DMS114 treated with DMSO at 0.1 percent for 48 hours (cell line): ENCODE measurements around the gene SH3RF2.

Experiments
- DNase-seq: peaks from one replicate; lab custom pipeline; 2025; ENCODE audit not compliant: unreplicated experiment; lab: John Stamatoyannopoulos, UW

Gene SH3RF2

DNA sequence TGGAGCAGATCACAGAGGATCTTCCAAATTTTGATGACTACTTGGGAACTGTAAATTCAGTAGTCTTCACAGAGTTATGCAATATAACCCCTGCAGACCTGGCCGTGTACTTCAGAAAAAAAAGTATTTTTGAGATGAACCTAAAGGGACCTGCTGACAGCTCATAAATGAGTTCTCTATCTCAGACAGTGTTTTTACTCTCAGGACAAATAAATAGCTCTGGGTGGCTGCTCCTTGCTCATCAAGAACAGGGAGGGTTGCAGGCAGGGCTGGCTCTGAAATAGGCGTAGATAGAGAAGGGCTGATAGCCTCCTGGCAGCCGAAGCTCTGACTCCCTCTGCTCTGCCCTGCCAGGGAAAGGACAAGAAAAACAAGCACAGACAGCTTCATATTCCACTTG is 104.1 kb downstream of the SH3RF2 start:
- DNase-seq: no peak

DNA sequence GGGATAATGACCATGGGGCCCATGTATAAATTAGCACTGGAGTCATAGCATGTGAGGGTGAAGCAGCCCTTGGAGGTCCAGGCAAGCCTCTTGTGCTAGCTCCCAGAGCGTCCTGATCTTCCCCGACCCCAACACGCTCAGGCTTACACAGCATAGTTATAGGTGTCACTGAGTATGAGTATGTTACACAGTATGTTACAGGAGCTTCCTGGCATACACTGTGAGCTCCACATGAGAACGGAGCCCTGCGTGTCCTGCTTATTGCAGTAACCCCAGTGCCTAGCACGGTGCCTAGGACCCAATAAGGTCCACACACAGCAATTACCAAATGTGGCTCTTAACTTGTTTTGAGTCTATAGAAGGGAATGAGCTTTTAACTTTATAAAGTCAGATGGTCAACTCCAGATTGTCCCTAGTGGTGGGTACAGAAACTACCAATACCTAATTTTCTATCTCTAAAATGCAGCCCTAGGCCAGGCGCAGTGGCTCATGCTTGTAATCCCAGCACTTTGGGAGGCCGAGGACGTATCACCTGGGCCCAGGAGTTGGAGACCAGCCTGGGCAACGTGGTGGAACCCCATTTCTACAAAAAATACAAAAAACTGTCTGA is 104.9 kb downstream of the SH3RF2 start:
- peak; percentile 11 for DNase-seq

DNA sequence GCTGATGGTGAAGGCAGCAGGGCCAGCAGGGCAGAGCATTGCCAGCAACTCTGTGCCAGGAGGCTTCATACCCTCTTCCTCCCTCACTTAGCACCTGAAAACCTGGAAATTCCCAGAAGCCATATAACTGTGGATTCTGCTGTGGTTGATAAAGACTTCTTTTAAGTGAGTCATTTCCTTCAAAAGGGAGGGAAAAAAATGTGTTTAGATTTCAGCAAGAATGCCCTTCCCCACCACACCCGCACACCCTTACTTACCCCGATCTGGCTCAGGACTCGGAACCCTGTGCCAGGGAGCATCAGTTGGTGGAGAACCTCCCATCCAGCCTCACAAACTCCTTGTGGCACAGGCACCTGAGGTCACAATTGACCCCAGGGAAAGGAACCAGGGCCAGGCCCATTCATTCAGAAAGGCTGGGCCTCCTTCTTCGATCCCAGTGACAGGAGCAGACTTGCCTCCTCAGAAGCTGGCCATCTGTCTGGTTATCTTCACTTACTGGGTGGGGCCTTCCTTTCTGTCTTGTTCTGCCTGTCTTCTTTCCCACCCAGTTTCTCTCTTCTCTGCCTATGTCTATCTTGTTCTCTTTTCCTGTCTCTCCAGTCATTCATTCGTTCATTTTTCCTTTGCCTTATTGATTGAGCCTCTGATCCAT is 106.4 kb downstream of the SH3RF2 start:
- no peak for DNase-seq

DNA sequence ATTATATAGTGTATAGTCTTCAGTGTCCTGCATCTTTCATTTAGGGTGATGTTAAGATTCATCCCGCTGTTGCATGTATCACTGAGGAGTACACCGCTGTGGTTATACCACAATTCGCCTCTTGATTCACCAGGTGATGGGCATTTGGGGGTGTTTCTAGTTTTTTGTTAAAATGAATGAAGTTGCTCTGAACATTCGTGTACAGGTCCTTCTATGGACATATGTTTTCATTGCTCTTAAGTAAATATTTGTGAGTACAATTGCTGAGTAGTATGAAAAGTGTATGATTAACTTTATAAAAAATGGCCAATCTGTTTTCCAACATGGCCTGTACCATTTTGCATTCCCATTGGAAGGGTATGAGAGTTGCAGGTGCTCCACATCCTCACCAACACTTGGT is 107.3 kb downstream of the SH3RF2 start:
- DNase-seq: no peak

DNA sequence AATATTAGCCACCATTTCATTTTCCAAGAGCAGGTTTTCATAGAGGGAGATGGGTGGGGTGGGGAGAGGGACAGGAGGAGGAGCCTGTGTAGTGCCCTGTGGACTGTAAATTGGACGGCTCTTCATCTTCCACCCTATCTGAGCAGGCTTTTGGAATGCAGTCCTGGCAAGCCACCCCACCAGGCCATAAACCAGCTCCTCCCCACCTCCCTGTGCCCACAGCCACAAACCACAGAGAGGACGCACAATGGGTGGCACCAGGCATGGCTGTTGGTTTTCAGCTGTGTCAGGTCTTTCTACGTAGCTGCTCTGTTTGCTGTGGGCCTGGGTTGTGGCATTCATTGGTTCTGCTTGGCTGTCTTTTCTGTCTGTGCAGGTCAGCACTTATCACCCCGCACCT is 111.0 kb downstream of the SH3RF2 start:
- no peak for DNase-seq

DNA sequence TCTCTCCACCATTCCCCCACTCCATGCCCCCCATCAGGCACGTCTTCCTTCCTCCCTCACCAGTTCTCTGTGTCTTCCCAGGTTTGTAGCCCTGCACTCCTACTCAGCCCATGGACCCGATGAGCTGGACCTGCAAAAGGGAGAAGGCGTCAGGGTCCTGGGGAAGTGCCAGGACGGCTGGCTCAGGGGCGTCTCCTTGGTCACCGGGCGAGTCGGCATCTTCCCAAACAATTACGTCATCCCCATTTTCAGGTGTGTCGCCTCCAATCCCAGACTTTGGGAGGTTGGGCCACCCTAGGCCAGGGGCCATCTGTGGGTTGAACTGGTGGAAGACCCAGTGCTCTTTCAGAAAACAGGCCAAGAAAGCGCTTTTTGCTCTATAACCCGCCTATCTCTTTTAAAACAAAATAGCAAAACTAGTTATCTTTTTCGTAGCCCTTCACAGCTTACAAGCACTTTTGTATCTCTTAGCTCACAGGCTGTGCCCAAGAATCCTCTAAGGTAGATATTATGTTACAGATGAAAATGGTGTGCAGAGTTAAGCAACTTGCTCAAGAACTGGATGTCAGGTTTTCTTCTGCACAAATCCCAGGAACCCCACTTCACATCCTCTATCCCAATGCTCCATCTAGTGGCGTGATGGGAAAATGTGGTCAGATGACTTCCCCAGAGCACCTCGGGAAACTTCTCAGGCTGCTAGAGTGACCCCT is 112.8 kb downstream of the SH3RF2 start:
- DNase-seq: peak; percentile 66

DNA sequence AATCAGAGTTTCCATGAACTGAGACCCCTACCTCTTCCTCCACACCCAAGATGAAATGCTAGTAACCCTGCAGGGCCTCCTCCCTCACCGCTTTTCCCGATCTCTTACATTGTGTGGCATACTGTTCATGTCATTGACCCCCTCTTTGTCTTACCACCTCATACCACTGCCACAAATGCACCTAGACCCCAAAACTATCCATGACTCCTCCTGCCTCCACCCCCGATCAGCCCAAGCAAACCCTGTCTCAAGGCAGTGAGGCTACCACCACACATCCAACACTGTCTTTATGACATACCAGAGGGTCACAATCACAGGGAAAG is 113.3 kb downstream of the SH3RF2 start:
- no peak for DNase-seq

DNA sequence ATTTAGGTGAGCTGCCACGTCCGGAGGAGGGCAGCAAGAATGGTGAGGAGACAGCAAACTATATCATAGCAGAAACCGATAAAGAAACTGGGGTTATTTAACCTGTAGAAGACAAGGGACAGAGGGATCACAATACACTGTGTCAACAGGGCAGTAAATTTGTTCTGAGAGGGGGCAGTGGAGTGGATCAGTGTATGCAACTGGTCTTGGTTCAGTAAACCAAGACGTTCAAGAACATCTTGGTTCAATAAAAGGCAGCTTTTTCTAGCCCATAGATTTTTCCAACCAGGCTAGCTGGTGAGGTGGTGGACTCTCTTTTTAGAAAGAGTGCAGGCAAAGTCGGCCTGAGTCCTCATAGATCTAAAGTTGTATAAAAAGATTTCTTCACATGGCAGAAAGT is 113.7 kb downstream of the SH3RF2 start:
- no peak for DNase-seq

DNA sequence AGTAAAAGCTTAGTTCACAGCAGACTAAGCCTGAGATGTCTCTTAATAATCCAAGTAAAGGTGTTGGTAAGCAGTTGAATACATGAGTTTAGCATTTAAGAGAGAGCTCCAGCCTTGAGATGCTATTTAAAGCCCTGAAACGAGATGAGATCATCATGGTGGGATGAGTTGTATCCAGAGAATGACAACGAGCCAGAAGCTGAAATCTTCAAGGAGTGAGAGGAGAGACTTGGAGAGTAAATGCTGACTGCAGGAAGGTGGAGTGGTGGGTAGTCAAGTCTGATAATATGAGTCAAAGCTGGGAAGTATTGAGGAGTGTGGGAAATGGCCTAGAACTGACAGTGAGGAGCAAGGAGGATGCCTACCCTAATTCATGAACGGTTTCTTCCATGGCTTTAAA is 115.3 kb downstream of the SH3RF2 start:
- DNase-seq: no peak

DNA sequence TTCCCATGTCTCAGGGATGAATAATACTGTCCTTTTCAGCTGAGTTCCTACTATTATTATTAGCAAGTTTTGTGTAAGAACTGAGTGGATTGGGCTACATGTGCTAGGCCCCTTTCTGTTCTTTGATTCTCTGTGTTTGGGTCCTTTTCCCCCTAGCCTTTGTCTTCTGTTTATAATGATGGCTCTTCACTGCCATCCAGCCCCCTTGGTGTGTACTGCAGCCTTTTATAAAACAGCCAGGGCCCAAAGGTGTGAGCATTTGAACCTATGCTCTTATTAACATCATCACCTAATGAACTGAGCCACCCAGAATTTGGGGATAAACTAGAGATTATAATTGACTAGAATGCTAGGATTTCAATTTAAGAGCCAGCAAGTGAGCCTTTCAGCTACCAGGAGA is 116.4 kb downstream of the SH3RF2 start:
- DNase-seq: no peak

DNA sequence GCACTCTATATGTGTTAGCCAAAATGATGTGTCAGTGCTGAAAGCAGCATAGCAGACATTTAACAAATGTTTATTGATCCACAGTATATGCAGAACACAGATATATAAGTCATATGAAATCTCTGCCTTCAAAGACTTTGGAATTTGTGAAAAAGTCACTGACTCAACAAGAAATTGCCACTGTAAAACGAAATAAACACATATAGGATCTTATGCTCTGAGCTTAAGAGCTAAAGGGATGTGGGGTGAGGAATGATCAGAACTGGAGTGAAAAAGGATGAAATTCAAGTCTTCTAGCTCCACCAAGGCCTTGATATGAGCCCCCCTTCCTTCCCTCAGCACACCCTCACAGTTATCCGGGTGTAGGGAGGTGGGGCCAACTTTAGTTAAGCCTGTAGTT is 119.1 kb downstream of the SH3RF2 start:
- no peak for DNase-seq

DNA sequence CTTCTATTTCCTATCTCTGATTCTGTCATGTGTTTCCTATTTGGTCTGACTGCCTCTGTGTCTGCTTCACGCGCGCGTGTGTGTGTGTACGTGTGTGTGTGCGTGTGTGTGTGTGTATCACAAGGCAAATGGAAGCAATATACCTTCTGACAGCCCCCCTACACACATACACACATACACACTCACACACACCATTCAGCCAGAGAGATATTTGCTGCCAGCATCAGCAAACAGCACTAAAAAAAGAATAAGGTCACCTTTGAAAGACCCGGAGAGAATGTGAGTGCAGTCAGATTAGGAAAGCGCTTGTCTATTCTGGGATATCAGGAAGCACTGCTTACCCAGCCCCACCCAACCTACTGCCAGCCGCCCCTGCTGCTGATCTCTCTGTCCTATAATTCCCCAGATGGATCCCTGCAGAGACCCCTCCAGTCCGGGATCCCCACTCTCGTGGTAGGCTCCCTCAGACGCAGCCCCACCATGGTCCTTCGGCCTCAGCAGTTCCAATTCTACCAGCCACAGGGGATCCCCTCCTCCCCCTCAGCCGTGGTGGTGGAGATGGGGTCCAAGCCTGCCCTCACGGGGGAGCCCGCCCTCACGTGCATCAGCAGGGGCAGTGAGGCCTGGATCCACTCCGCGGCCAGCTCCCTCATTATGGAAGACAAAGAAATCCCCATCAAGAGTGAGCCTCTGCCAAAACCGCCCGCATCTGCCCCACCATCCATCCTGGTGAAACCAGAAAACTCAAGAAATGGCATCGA is 123.3 kb downstream of the SH3RF2 start:
- DNase-seq: no peak

DNA sequence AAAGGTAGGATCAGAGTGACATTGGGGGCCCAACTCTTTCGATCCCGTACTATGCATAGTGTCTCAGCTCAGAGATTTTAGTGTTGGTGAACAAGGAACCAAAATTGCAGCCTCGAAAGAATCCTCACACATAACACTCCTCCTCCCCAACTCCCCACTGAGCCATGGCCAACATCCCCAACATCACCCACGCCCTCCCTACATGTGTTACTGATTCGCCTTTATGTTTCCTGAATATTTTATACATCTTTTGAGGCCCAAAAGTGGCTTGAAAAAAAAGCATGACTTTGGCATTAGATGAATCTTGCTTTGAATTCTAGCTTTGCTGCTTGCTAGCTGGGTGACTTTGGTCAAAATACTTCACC is 123.8 kb downstream of the SH3RF2 start:
- no peak for DNase-seq

DNA sequence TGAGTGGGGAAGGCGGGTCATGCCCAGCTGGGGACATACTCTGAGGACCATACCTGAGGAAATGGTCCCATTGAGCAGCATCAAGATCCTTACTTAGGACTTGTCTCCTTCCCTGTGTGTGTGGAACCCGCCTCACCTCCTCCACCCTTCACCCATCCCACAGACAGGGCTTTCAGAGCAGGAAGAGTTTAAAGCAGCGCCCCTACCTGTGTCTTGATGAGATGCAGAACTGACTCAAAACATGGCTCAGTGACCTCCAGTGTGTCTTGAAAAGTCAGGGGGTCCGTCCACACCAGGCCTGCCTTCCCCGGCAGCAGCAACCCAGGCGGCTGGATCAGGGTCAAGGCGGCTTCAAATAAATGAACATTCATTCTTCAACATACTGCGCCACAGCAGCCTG is 130.6 kb downstream of the SH3RF2 start:
- no peak for DNase-seq

DNA sequence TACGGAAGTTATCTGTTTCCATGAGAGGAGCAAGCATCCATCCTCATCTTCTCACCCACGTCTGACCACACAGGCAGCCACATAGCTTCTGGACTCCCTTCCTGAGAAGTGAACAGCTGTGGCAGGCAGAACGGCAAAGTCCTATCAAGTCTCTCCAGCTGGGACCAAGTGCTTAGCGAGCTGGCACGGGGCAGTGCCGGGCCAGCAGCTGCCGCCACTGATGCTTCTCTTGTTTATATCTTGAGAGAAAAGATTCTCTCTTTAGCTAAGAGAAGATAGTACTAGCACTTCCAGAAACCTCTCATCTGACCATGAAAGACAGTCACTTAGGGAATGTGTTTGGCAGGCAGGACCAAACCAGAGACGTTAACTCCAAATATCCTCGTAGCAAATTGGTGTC is 131.8 kb downstream of the SH3RF2 start:
- DNase-seq: no peak

DNA sequence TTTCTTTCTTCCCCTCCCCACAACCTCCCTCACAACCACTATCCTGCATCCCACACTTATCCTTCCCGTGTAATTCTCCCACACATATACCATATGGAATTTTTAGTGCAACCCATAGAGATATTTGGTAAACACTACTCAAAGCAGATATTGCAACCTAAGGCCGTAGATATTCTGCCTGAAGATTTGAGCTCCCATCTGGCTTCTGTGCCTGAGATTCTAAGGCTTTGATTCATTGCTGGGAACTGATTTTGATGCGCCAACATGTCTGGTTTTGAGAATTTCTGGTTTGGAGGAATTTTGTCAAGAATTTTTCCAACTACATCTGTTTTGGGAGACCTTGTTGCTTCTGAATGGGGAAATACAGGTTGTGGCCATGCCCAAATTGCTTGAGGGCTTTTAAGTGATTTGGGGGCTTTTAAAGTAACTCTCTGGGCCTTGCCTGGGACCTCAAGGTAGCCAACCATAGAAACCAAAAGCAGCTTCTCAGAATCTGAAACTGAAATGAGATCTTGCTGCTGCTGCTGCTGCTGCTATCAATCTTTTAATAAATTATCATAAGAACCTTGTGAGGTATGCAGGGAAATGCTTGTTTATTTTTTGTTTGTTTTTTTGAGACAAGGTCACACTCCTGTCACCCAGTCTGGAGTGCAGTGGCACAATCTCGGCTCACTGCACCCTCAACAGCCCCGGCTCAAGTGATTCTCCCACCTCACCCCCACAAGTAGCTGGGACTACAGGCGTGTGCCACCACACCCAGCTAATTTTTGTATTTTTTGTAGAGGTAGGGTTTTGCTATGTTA is 132.8 kb downstream of the SH3RF2 start:
- no peak for DNase-seq

DNA sequence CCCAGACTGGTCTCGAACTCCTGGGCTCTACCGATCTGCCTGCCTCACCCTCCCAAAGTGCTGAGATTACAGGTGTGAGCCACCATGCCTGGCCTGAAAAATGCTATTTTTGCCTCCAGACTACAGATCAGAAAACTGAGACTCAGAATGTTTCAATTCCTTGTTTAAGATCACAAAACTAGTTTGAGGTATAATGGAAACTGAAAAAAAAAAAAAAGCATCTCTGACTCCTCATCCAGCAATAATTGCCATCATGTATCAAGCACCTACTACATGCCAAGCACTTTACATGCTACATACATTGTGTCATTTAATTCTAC is 133.4 kb downstream of the SH3RF2 start:
- no peak for DNase-seq

DNA sequence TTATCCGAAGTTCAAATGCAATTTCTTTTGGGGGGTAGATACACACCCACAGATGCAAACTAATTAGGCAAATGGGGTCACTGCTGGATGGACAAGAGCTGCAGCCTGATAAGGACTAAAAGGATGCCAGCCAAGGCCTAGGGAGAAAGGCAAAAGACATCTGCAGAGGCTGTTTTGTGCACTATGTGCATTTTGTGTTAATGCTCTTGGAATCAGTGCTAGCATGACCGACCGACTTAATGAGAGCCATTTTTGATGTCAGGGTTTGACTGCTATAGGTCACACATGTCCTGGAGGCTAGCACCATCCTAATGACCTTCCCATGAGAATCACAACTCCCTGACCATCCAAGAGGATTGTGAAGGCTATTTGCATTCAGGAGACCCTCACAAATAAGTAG is 134.4 kb downstream of the SH3RF2 start:
- no peak for DNase-seq

DNA sequence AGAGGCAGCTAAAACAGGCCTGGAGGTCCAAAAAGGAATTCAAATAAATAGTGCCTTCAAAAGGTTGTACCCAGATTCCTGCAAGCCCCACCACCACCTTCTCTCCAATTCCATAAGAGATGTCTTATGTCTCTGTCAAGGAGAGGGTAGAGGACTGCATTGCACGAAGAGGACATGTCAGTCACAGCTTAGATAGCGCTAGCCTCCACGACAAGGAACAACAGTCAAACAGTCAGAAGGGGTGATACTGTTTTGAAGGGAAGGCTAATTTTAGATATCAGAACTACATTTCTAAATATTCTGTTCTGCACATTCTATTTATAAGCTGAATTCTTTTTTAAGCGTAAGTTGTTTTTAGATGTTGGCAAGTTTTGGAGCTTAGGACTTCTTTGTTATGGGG is 134.8 kb downstream of the SH3RF2 start:
- no peak for DNase-seq

DNA sequence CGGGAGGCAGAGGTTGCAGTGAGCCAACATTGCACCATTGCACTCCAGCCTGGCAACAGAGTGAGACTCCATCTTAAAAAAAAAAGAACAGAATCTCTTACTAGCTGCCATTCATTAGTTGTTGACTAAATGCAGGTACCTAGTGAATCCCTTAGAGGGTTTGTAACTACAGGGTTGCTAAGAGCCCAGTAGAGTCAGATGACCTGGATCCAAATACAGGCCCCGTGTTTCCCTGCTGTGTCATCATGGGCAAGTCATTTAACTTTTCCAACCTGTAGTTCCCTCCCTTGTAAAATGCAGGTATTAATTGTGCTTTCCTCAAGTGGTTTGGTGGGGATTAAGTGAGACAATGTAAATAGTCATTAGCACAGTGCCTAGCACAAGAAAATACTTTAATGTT is 136.2 kb downstream of the SH3RF2 start:
- DNase-seq: no peak

DNA sequence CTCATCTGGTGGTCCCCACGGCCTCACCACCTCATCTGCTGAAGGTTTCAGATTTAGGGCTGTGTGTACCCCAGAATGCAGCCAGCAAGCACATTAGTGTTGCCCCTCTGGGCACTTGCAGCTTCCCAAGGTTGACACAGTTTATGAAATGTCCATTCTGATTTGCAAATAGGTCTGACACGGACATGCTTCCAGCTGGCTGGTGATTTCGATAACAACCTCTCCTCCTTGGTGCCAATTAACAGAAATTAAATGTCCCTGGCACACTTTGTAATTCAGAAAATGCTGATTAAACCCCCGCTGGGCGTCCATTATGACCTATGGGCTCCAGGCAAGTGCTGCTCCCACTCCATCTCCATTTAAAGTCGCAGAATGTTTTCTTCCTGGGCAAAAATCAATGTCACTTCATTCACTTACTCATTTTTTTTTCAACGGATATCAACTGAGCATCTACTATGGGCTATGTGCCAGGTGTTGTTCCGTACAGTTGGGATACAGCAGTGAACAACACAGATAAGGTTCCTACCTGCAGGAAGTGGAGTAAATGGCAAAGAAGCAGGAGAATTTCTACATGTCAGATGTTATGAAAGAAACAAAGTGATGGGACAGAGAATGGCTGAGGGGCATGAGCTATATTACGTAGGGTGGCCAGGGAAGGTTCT is 137.0 kb downstream of the SH3RF2 start:
- DNase-seq: no peak
